ENCODE data around the gene OSM.
"Not testable (repeated sequence)": the region's sequence is repeated elsewhere in the genome, so short reads cannot be mapped to it uniquely, and the experiment has no call there.

OSM gene

DNA sequence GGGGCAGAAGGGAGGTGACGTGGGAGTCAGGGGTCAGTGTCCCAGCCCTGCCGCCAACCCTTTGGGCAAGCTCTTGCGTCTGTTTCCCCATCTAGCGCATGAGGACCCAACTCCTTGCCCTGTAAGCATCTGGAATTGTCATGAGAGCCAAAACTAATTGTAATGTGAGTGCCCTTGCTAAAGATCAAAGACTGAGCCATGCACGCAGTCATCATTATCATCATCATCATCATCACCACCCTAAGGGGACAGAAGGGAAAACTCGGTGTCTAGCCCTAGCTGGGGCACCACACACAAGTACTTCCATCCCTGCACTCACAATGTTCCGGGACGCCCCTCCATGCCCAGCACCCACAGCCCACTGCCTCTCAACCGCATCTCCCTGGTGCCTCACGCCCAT lies 22.6 kb downstream of the OSM start:
- no peak for DNase-seq (ENCODE audit: low spot score)

DNA sequence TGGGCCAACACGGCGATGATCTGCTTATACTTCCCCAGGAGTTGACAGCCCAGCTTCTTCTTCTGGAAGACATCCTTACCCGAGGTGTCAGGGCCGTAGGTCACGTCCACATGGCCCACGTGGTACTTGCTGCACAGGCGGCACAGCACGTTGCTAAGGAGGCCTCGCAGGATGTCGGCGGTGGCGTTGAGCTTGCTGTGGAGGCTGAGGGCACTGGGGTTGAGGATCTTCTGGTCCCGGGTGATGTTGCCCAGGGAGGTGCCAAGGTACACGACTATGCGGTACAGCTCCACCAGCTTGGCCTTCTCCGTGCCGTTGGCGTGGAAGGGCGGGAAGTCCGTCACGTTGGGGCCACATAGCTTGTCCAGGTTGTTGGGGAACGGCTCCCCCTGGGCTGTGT lies 23.0 kb downstream of the OSM start:
- DNase-seq (ENCODE audit: low spot score), result no peak

DNA sequence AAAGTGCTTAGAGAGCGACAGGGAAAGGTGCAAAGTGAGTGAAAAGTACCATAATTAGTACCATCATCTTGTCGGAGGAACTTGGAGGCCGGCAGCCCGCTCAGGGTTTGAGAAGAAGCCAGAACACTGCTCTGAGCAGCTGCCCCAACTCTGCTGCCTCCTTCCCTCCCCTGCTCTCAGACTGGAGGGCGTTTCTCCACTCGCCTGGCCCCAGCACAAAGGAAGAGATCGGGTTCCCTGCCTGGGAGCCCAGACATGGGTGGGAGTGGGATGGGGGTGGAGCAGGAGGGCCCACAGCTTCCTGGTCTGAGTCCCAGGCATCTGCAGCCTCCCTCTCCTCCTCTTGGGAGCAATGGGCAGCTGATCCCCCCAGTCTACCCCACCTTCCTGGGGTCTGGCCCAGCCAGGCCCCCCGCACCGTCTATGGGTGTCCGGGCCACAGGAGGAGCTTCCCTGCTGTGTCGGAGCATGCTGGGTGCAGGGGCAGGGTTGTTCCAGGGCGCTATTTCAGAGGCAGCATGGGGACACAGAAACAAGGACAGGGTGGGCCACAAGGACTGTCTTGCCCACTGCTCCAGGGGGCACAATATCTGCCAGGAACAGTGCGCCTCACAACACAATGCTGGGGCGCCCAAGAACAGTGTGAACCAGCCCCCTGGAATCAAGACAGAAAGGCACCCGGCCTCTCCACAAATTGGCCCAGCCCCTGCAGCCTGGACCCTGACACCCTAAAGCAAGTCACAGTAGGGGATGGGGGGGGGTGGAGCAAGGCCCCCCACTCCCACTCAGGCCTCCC lies 24.9 kb downstream of the OSM start:
- DNase-seq (ENCODE audit: low spot score), result no peak

GRCh38 chr22:30240541-30241417 lies 25.9 kb downstream of the OSM start:
- no peak for DNase-seq (ENCODE audit: low spot score)

DNA sequence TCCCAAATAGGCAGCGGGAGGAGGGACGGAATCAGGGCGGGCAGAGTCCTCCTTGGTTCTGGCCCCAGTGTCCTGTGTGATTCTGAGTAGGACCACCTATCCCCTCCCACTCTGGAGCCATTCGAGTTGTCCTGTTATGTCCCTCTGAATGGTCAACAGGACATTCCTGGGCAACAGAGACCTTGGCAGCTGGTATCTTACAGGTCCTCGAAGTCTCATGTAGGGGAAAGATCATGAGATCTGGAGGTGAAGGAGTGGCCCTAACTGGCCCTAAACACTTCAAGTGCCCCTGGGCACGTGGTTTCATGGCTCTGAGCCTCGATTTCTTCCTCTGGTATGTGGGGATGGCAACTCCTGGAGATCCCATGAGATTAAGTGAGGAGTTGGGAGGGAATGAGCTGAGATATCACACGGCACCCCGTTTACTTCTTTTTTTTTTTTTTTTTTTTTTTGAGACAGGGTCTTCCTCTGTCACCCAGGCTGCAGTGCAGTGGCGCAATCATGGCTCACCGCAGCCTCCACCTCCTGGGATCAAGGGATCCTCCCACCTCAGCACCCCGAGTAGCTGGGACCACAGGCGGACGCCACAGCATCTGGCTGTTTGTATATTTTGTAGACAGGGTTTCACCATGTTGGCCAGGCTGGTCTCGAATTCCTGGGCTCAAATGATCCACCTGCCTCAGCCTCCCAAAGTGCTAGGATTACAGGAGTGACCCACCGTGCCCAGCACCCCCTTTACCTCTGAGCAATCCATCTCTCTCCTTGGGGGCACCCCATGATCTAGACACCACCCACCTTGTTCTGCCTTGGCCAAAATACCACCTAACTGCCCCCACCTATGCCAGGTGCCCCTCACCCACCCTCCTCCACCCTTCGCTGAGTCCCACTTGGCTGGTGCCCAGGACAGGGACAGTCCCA lies 26.9 kb downstream of the OSM start:
- DNase-seq (ENCODE audit: low spot score), result no peak

- DNase-seq (ENCODE audit: low spot score), result no peak
These were observed 27.8 kb downstream of the OSM start for GRCh38 chr22:30238661-30239487.

- no peak for DNase-seq (ENCODE audit: low spot score)
These were observed 28.5 kb downstream of the OSM start for GRCh38 chr22:30238136-30238535.

GRCh38 chr22:30236875-30237274 lies 29.8 kb downstream of the OSM start:
- no peak for DNase-seq (ENCODE audit: low spot score)

DNA sequence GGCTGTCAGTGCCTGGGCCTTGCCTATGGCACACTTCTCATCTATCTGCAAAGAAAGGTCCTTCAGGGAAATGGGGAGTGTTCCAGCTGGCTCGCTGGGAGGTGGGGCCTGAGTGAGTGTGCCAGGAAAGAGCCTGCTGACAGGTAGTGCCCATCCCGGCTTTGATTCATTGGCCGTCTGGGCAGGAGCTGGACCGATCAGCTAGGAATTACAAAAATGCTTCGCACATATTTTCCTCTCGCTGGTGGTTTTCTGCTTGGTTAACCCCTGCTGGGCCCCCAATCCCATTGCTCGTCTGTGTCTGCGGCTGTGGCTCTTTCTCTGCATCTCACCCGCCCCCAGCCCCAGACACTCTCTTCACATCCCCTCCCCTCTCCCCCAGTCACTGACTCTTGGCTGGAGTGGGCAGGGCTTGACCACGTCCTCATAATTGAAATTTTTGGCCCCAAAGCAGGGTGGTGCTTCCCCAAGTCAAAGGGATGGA lies 30.9 kb downstream of the OSM start:
- no peak for DNase-seq (ENCODE audit: low spot score)

- no peak for DNase-seq (ENCODE audit: low spot score)
These were observed 31.7 kb downstream of the OSM start for GRCh38 chr22:30234786-30235470.

- DNase-seq (ENCODE audit: low spot score), result not testable (repeated sequence)
These were observed 32.3 kb downstream of the OSM start for GRCh38 chr22:30234325-30234724.

DNA sequence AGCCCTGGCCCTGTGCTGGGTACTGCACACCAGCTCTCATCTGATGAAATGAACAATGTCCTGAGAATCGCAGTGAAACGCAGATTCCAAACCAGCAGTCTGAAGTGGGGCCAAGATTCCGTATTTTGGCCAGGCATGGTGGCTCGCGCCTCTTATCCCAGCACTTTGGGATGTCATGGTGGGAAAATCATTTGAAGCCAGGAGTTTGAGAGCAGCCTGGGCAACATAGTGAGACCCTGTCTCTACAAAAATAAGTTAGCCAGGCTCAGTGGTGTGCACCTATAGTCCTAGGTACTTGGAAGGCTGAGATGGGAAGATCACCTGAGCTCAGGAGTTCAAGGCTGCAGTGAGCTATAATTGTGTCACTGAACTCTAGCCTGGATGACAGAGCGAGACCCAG lies 33.1 kb downstream of the OSM start:
- no peak for DNase-seq (ENCODE audit: low spot score)

DNA sequence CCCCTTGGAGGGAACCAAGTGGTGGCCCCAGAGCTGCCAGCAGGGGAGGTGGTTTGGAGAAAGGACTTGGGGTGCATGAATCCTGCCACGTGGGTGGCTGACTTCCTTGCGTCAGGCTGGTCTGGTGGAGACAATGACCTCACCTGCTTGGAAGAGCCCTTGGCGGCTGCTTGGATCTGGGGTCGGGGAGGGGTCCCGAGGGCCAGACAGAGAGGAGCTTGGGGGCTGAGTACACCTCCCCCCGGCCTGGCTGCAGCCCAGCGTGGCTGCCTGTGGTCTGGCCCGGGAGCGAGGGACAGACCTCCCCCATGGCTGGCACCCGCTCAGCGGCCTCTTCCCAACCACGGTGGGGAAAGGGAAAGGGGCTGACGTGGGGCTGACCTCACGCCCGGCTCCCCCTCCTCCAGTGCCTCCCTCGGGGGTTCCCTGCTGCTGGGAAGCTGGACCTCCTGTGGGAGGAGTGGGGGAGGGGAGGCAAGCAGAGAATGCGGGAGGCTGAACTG lies 33.9 kb downstream of the OSM start:
- DNase-seq (ENCODE audit: low spot score), result no peak

GRCh38 chr22:30230787-30231461 lies 35.7 kb downstream of the OSM start:
- DNase-seq (ENCODE audit: low spot score), result no peak

GRCh38 chr22:30230330-30230729 lies 36.3 kb downstream of the OSM start:
- DNase-seq (ENCODE audit: low spot score), result no peak

DNA sequence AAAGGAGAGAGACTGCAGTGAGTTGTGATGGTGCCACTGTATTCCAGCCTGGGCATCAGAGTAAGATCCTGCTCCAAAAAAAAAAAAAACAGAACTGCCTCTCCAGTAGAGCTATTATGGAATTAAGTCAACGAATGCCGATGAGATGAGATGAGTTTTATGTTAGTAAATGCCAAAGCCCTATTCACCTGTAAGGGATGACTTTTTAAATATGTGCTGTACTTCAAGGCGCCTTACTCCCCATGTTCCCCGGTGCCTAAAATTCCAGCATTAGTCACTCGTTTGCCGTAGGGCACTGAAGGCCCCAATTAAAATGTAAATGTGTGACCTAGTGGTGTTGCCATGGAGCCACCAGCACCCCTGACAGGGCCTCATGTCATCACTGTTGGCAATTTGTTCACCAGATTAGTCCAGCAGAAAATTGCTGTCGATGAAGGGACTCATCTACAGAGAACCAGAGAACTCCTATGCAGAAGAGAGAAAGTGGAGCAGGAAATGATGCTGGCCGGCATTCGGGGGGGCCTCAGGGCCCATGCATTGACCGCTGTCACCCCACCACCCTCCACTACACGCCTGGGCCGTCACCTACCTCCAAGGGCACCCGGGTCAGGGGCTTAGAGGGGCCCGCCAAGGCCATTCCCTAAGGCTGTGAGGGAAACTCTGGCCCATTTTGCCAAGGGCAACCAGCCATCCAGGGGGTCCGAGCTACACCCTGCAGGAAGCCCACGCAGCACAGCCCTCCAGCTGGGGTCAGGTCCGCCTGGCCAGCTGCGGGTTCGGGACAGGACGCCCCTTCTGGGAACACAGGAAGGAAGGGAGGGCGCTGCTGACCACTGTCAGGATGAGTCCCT lies 37.9 kb downstream of the OSM start:
- no peak for DNase-seq (ENCODE audit: low spot score)

DNA sequence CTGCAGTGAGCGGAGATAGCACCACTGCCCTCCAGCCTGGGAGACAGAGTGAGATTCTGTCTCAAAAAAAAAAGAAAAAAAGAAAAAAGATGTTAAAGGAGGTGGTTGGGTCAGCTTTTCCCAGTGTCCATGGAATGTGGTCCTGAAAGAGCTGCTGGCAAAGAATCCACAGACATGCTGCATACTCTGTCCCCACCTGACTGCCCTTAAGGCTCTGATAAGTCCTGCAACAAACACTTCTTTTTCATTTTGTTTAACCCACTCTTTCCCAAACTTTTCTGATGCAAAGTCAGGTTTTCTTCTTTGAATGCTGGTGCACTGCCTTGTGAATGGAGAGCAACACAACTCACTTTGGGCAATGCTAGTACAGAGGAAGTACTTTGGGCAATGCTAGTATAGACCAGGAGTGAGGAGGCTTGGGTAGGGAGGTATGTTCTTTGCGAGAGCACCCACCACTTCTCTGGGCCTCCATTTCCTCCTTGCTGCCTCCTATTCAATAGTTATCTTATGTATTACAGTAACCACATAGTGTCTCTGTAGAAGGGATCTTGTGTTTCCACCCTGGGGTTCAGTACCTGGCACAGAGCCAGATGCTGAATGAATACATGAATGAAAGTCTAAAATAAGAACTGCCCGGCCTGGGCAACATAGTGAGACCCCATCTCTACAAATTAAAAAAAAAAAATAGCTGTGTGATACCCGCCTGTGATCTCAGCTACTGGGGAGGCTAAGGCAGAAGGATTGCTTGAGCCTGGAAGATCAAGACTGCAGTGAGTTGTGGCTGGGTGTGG lies 39.0 kb downstream of the OSM start:
- DNase-seq (ENCODE audit: low spot score), result no peak

Measured in CD4-positive, alpha-beta T cell treated with Interleukin-2 at 100 ng/mL for 4 hours (primary cell).